Vagina (tissue), 2 donors: ENCODE measurements around the gene LRRC61. TPM values are rescaled to one million over a fixed set of nuclear protein-coding genes. Genes with fewer than 3 reads are reported as not detected.
"Not testable (repeated sequence)": the region's sequence is repeated elsewhere in the genome, so short reads cannot be mapped to it uniquely, and the experiment has no call there.

Experiments
- DNase-seq, 2 donors: peaks; one replicate each; pipeline ENCODE4 v3.0.0-alpha.2; 2017; ENCODE audit errors: extremely low spot score in 2 of 2
- H3K27ac ChIP-seq: fragments of 200-600 bp; sonication (generic); one replicate; pipeline ENCODE4 v1.5.1; 2019
- H3K27me3 ChIP-seq: fragments of 200-600 bp; sonication (generic); one replicate; pipeline ENCODE4 v1.5.1; 2019
- H3K36me3 ChIP-seq, 2 donors: fragments of 200-600 bp; sonication (generic); one replicate each; pipeline ENCODE4 v1.5.1; 2017 to 2019
- H3K4me1 ChIP-seq: fragments of 200-600 bp; sonication (generic); one replicate; pipeline ENCODE4 v1.5.1; 2019
- H3K4me3 ChIP-seq, 2 donors: fragments of 200-600 bp; sonication (generic); 1 replicate in 1 of 2; 2 replicates in 1 of 2; pipeline ENCODE4 v1.5.1; 2016 to 2019
- H3K9me3 ChIP-seq: fragments of 200-600 bp; sonication (generic); one replicate; pipeline ENCODE4 v1.5.1; 2019
- POLR2A ChIP-seq, 2 donors: fragments of 450-650 bp; IDR thresholded peaks; one replicate each; pipeline ENCODE4 v1.6.1; 2017; ENCODE audit warnings: antibody characterized with exemption in 2 of 2, mild to moderate bottlenecking in 2 of 2, moderate library complexity in 2 of 2
- POLR2AphosphoS5 ChIP-seq, 2 donors: sonication (generic); formaldehyde crosslinking; IDR thresholded peaks; one replicate each; pipeline ENCODE4 v1.9.0; 2017; ENCODE audit warnings: antibody characterized with exemption in 2 of 2, mild to moderate bottlenecking in 2 of 2, low read depth in 1 of 2; ENCODE audit not compliant: insufficient read depth in 1 of 2
- intact Hi-C: fragments of 100-400 bp; cut with DNase I; formaldehyde crosslinking; loops from one replicate; pipeline ENCODE4 v1.15.1; 2023
- total RNA-seq: library from RNA; depleted of rRNA; stranded (reverse); fragments of >200 nt; gene quantifications from one replicate; pipeline ENCODE4 v1.2.3, GENCODE V29; 2016
- TF ChIP-seq, protein P1 (sequence below), 3 experiments: fragments of 450-650 bp in 2 of 3; fragments of 200-600 bp in 1 of 3; sonication (generic) in 1 of 3; IDR thresholded peaks; one replicate each; pipeline ENCODE4 v1.5.1; 2017 to 2019; ENCODE audit warnings: antibody characterized with exemption in 3 of 3, mild to moderate bottlenecking in 2 of 3, moderate library complexity in 2 of 3

LRRC61 gene
- total RNA-seq: 14.0 TPM

- intact Hi-C loops: no loop called here
These were observed at the start of gene LRRC61, which contains the start of gene ACTR3C for GRCh38 chr7:150322833-150323681. LRRC61 (plus strand) TSS chr7:150323355; CDS start chr7:150336862, 13,507 bp downstream. ACTR3C (minus strand) TSS chr7:150323545; CDS start chr7:150295296, 28,249 bp downstream.

GRCh38 chr7:150276132-150276695 lies 46.9 kb upstream of the LRRC61 start:
- DNase-seq, H3K4me1 ChIP-seq, H3K27me3 ChIP-seq, H3K36me3 ChIP-seq, H3K4me3 ChIP-seq, H3K27ac ChIP-seq, H3K9me3 ChIP-seq, intact Hi-C loops: not testable (repeated sequence)
- TF ChIP-seq, protein P1, sequence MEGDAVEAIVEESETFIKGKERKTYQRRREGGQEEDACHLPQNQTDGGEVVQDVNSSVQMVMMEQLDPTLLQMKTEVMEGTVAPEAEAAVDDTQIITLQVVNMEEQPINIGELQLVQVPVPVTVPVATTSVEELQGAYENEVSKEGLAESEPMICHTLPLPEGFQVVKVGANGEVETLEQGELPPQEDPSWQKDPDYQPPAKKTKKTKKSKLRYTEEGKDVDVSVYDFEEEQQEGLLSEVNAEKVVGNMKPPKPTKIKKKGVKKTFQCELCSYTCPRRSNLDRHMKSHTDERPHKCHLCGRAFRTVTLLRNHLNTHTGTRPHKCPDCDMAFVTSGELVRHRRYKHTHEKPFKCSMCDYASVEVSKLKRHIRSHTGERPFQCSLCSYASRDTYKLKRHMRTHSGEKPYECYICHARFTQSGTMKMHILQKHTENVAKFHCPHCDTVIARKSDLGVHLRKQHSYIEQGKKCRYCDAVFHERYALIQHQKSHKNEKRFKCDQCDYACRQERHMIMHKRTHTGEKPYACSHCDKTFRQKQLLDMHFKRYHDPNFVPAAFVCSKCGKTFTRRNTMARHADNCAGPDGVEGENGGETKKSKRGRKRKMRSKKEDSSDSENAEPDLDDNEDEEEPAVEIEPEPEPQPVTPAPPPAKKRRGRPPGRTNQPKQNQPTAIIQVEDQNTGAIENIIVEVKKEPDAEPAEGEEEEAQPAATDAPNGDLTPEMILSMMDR (IDR thresholded peaks at IDR 0.05): peak; percentile 25 to 59 (median 45)

More at GRCh38 chr7:150322833-150323681, at the start of gene LRRC61, which contains the start of gene ACTR3C:
- Histone ChIP-seq H3K4me3 (peak within 1 kb of the TSS; percentile 68 to 86), H3K27me3 (no peaks in the 10 kb centered on the region), H3K9me3 (no peaks in the 10 kb centered on the region), H3K36me3 (no peaks in the 10 kb centered on the region), H3K4me1 (peaks cover 39% of the 10 kb centered on the region), H3K27ac (peak within 1 kb of the TSS; percentile 96)
- TF ChIP-seq POLR2A (IDR thresholded peaks at IDR 0.05) (no peak), POLR2AphosphoS5 (IDR thresholded peaks at IDR 0.05; ENCODE audit: insufficient read depth in 1 of 2, low read depth in 1 of 2) (peak in 1 of 2 donors; percentile 58)
- DNase-seq: peak in 1 of 2 donors; percentile 89

- DNase-seq, H3K27me3 ChIP-seq, H3K36me3 ChIP-seq, intact Hi-C loops, H3K4me1 ChIP-seq, H3K27ac ChIP-seq, H3K9me3 ChIP-seq, H3K4me3 ChIP-seq: not testable (repeated sequence)
These were observed 44.8 kb upstream of the LRRC61 start for GRCh38 chr7:150278383-150278782.

DNA sequence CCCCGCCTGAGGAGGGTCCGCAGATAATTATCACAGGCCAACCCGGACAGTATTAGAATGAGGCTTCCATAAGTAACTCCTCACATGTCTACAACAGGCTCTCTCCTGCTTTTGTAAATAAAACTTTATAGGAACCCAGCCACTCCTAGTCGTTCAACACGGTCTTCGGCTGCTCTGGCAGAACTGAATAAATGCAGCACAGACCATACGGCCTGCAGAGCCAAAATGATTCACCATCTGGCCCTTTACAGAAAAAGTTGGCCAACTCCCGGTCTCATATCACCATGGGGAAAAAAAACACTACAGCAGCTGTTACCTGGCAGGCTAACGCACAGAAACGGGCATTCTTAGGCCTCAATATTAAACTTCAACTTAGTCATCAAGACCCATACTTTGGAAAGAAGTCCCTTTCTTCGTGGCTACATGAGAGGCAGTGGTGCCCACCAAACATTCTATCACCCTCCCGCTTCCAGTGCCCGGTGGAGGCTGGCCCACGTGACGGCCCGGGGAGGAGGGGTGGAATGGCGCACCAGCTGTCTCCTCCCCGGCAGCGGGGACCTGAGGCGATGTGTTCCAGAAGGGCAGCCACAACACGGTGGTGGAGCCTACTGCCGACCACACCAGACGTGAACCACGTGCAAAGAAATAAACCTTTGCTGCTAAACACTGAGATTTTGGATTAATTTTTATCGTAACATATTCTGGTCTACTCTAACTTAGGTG lies 41.3 kb upstream of the LRRC61 start:
- H3K4me1 ChIP-seq, H3K4me3 ChIP-seq, DNase-seq, H3K27me3 ChIP-seq, H3K27ac ChIP-seq, H3K9me3 ChIP-seq, intact Hi-C loops, H3K36me3 ChIP-seq: not testable (repeated sequence)

DNA sequence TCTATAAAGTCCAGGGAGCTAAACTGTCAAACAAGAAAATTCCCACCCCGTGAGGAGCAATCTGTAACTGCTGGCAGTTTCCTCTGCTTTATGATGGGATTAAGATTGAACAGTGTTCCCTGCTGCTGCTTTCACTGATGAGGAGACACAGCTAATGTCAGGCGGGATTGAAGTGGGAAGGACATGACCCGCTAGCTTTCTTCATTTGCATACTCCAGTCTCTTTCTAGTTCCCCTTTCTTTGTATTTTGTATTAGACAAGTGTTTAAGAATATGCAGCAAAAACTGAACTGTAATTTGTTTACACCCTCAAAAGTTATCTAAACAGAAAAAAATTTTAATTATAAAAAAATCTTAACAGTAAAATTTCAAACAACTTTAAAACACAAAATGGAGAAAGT lies 40.0 kb upstream of the LRRC61 start:
- DNase-seq, H3K27ac ChIP-seq: not testable (repeated sequence)

GRCh38 chr7:150283608-150284007 lies 39.5 kb upstream of the LRRC61 start:
- intact Hi-C loops, H3K4me1 ChIP-seq, H3K27ac ChIP-seq, H3K9me3 ChIP-seq, DNase-seq, H3K4me3 ChIP-seq, H3K27me3 ChIP-seq, H3K36me3 ChIP-seq: not testable (repeated sequence)

More for the DNA sequence above, 40.0 kb upstream of the LRRC61 start:
- H3K9me3 ChIP-seq, H3K27me3 ChIP-seq, H3K4me3 ChIP-seq, H3K36me3 ChIP-seq, intact Hi-C loops, H3K4me1 ChIP-seq: not testable (repeated sequence)

GRCh38 chr7:150285849-150286754 lies 37.1 kb upstream of the LRRC61 start:
- intact Hi-C loops, H3K27ac ChIP-seq, H3K4me3 ChIP-seq, H3K27me3 ChIP-seq, H3K4me1 ChIP-seq, DNase-seq, H3K36me3 ChIP-seq, H3K9me3 ChIP-seq: not testable (repeated sequence)
- TF ChIP-seq, protein P1 (IDR thresholded peaks at IDR 0.05): peak; percentile 27 to 40 (median 37)

GRCh38 chr7:150287815-150288214 lies 35.3 kb upstream of the LRRC61 start:
- H3K36me3 ChIP-seq, H3K27me3 ChIP-seq, intact Hi-C loops, H3K4me3 ChIP-seq, H3K4me1 ChIP-seq, H3K27ac ChIP-seq, DNase-seq, H3K9me3 ChIP-seq: not testable (repeated sequence)

DNA sequence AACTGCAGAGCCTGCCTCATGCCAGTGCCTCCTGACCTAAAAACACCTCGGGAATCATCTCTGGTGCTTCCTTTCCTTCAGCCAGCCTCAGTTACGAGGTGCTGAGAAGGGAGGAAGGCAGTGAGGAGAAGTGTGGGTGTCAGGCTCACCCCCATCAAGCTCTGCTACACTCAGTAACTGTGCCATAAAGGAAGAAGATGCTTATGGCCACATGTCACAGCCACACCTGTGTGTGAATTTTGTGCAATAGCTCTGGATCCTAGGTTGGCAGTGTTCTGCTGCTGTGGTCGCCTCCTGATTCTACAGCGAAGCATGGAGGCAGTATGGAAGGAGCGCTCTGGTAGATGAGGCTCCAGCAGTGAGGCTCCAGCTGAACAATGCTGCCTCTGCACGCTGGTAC lies 34.3 kb upstream of the LRRC61 start:
- H3K27me3 ChIP-seq, H3K9me3 ChIP-seq, H3K4me1 ChIP-seq, intact Hi-C loops, H3K36me3 ChIP-seq, DNase-seq, H3K27ac ChIP-seq, H3K4me3 ChIP-seq: not testable (repeated sequence)

- H3K27ac ChIP-seq, H3K36me3 ChIP-seq, H3K9me3 ChIP-seq, intact Hi-C loops, H3K4me1 ChIP-seq, H3K27me3 ChIP-seq, DNase-seq, H3K4me3 ChIP-seq: not testable (repeated sequence)
These were observed 32.8 kb upstream of the LRRC61 start for GRCh38 chr7:150290317-150290716.
